Measurements from ENCODE around the gene FOXO3. TPM values are rescaled to one million over a fixed set of nuclear protein-coding genes. Genes with fewer than 3 reads are reported as not detected.

The FOXO3 gene
- total and polyA plus RNA-seq, 2 donors (not counting 3 experiments of a cell fraction or from before 2014, with no cell fraction given), result 14.4 to 16.9 TPM

- H3K36me3 ChIP-seq (ENCODE audit: control insufficient read depth in 2 of 2, extremely low read depth in 1 of 2, insufficient read depth in 2 of 2, low read length in 2 of 2), result no peaks in the 10 kb centered on the region
- peak; percentile 36 for DNase-seq (ENCODE audit: low read depth, low spot score)
- no peak overlapping the region for H3K4me2 ChIP-seq (ENCODE audit: insufficient read depth, low read length)
- H3K27me3 ChIP-seq (ENCODE audit: control insufficient read depth in 2 of 2, insufficient read depth in 2 of 2, low read length in 2 of 2), result no peaks in the 10 kb centered on the region
- dilution Hi-C loops (cut with MboI; ENCODE audit: extremely low pct_ligation_motif_present, low sequenced_read_pairs) (no loop called here), intact Hi-C loops (cut with micrococcal nuclease) (no loop called here)
- H3K9me1 ChIP-seq (replicated peaks; ENCODE audit: control insufficient read depth, extremely low read depth, insufficient read depth, low read length), result no peaks in the 10 kb centered on the region
- no peak overlapping the region for H3K27ac ChIP-seq (ENCODE audit: insufficient read depth, low read depth, low read length)
- no peak overlapping the region for H3K4me3 ChIP-seq (replicated peaks in 1 of 3; ENCODE audit: insufficient read depth in 1 of 3, low read depth in 1 of 3, low read length in 3 of 3)
- no peak overlapping the region for H3K9ac ChIP-seq (replicated peaks; ENCODE audit: extremely low read depth, insufficient read depth, low read length)
- no peaks in the 10 kb centered on the region for H4K20me1 ChIP-seq (replicated peaks; ENCODE audit: control insufficient read depth, extremely low read depth, insufficient read depth, low read length)
- no peak for FAIRE-seq
- H3K4me1 ChIP-seq (ENCODE audit: control insufficient read depth, extremely low read depth, insufficient read depth, low read length), result peaks cover 3% of the 10 kb centered on the region
- no TSS peak for BruUV-seq (replicated peaks)
- ChIA-PET POLR2A (no interaction called here), CTCF (interaction anchor here (0.5 kb wide), 1 partner anchor 8 kb away, joined by 3 read pairs; no protein-coding TSS in a partner anchor)
- H3K9me3 ChIP-seq (replicated peaks; ENCODE audit: control insufficient read depth, insufficient read depth, low read length), result no peaks in the 10 kb centered on the region
- H2AFZ ChIP-seq (ENCODE audit: low read depth, low read length), result no peak overlapping the region
- TF ChIP-seq MYC (IDR thresholded peaks at IDR 0.05; ENCODE audit: low read depth, low read length) (no peak), MAX (IDR thresholded peaks at IDR 0.05; ENCODE audit: insufficient read depth, insufficient read length) (no peak), GATA2 (IDR thresholded peaks at IDR 0.05; ENCODE audit: insufficient read depth, insufficient read length, low read depth, low read length) (no peak), POLR2A (IDR thresholded peaks at IDR 0.05; ENCODE audit: low read depth, low read length) (no peak), EZH2 (IDR thresholded peaks at IDR 0.05; ENCODE audit: borderline replicate concordance, low read depth, low read length, severe bottlenecking) (no peak), FOS (IDR thresholded peaks at IDR 0.05; ENCODE audit: borderline replicate concordance, insufficient read depth, low read length) (no peak), POLR2AphosphoS5 (IDR thresholded peaks at IDR 0.05; ENCODE audit: insufficient read depth, low read depth, low read length) (no peak)
- H3K79me2 ChIP-seq (ENCODE audit: control insufficient read depth, insufficient read depth, low read length), result no peaks in the 10 kb centered on the region
Measured at GRCh38 chr6:108632441-108632840, 71.7 kb downstream of the FOXO3 start.

GRCh38 chr6:108633436-108633835, 72.7 kb downstream of the FOXO3 start:
- no peak overlapping the region for H3K9ac ChIP-seq (replicated peaks; ENCODE audit: extremely low read depth, insufficient read depth, low read length)
- DNase-seq (ENCODE audit: low read depth, low spot score) (peak; percentile 38), FAIRE-seq (no peak)
- no peak overlapping the region for H3K4me2 ChIP-seq (ENCODE audit: insufficient read depth, low read length)
- H4K20me1 ChIP-seq (replicated peaks; ENCODE audit: control insufficient read depth, extremely low read depth, insufficient read depth, low read length), result no peaks in the 10 kb centered on the region
- BruUV-seq (replicated peaks), result no TSS peak
- no peak overlapping the region for H2AFZ ChIP-seq (ENCODE audit: low read depth, low read length)
- no peaks in the 10 kb centered on the region for H3K27me3 ChIP-seq (ENCODE audit: control insufficient read depth in 2 of 2, insufficient read depth in 2 of 2, low read length in 2 of 2)
- intact Hi-C loops (cut with micrococcal nuclease) (no loop called here), dilution Hi-C loops (cut with MboI; ENCODE audit: extremely low pct_ligation_motif_present, low sequenced_read_pairs) (no loop called here)
- no peak for TF ChIP-seq MYC (IDR thresholded peaks at IDR 0.05; ENCODE audit: low read depth, low read length)
- no peak for TF ChIP-seq EZH2 (IDR thresholded peaks at IDR 0.05; ENCODE audit: borderline replicate concordance, low read depth, low read length, severe bottlenecking)
- ChIA-PET CTCF (interaction anchor here (0.9 kb wide), 1 partner anchor 63 kb away, joined by 4 read pairs; no protein-coding TSS in a partner anchor), POLR2A (no interaction called here)
- no peak overlapping the region for H3K4me3 ChIP-seq (replicated peaks in 1 of 3; ENCODE audit: insufficient read depth in 1 of 3, low read depth in 1 of 3, low read length in 3 of 3)
- peaks cover 3% of the 10 kb centered on the region for H3K4me1 ChIP-seq (ENCODE audit: control insufficient read depth, extremely low read depth, insufficient read depth, low read length)
- H3K9me1 ChIP-seq (replicated peaks; ENCODE audit: control insufficient read depth, extremely low read depth, insufficient read depth, low read length), result no peaks in the 10 kb centered on the region
- no peaks in the 10 kb centered on the region for H3K79me2 ChIP-seq (ENCODE audit: control insufficient read depth, insufficient read depth, low read length)
- H3K9me3 ChIP-seq (replicated peaks; ENCODE audit: control insufficient read depth, insufficient read depth, low read length), result no peaks in the 10 kb centered on the region
- no peaks in the 10 kb centered on the region for H3K36me3 ChIP-seq (ENCODE audit: control insufficient read depth in 2 of 2, extremely low read depth in 1 of 2, insufficient read depth in 2 of 2, low read length in 2 of 2)
- no peak overlapping the region for H3K27ac ChIP-seq (ENCODE audit: insufficient read depth, low read depth, low read length)
